ENCODE results near the gene SH3RF1.

- TF ChIP-seq GATA2 (IDR thresholded peaks at IDR 0.05; ENCODE audit: low read depth, low read length) (no peak), GATA3 (IDR thresholded peaks at IDR 0.05; ENCODE audit: low read depth, low read length) (no peak)
Observed at GRCh38 chr4:169263791-169264392, 6.9 kb downstream of the SH3RF1 start.
